Stimulated activated CD8-positive, alpha-beta memory T cell treated with anti-CD3 and anti-CD28 coated beads, Interleukin-12 subunit alpha, Interleukin-12 subunit beta, amount 100 ng/mL, for 1 hour (primary cell): ENCODE data around the gene RFTN1.

Source experiments
- DNase-seq: peaks from one replicate; pipeline ENCODE4 v3.0.0-alpha.2; 2020; ENCODE audit warnings: low read depth

Gene RFTN1

DNA sequence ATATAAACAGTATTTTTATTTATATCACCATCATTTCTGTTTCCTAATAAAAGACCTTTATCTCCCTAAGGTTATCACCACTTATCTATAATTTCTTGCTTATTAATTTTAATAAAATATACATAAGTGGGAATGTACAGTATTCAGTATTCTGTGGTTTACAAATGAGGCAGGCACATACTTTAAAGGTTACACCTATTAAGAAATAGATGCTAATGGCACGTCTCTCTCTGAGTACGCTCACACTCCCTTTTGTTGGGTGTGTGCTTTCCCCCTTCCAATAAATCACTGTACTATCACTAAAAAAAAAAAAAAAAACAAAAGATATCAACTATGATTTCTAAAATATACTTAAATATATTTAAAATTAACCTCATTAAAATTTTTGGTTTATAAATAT is 239.6 kb downstream of the RFTN1 start:
- no peak for DNase-seq

DNA sequence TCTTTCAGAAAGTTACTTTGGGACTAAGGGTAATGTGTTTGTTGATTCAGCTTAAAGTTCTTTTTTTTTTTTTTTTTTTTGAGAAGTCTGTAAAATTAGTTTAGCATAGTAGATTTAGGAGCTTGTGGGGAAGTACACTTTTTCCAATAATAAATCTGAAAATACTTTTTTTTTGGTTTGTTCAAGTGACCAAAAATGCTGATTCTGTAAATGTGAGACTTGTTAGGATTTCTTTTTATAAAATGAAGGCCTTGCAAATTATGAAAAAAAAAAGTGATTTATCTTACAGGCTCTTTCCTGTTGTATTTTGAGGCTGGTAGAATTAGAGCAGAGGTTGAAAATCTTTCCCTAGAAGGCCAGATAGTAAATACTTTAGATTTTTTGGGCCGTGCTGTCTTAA is 240.9 kb downstream of the RFTN1 start:
- no peak for DNase-seq

DNA sequence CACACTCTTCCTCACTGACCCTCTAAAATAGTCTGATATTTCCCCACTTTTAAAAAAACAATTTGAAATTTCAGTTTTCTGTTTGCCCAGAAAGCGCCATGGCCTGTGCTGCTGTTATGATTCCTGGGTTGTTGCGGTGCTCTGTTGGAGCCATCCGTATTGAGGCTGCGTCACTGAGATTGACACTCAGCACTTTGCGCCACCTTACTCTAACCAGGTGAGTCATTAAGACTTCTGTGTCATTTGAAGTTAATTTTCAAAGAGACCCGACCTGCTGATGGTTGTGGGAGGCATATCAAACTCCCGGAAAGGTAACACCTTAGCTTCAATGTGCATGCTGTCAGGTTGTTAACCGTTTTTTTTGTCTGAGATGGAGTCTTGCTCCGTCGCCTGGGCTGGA is 242.6 kb downstream of the RFTN1 start:
- no peak for DNase-seq

DNA sequence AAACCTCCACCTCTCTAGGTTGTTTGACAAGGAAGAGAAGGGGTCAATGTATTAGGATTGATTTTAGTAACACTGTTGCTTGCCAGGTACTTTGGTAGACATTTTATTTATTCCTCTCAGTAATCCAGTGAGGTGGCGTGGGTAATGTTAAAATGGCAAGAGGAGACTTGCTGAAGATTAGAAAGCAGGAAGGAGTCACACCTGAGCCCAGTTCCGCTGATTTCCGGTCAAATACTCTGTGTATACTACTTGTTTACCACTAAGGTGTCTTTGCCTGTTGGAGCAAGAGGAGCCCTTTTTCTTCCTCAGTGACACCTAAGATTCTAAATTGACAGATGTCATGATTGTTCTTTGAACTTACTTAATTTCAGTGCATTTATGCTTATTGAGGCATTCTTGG is 246.8 kb downstream of the RFTN1 start:
- no peak for DNase-seq
